Stimulated activated CD8-positive, alpha-beta memory T cell treated with anti-CD3 and anti-CD28 coated beads, Interleukin-7, amount 100 ng/mL, for 1 hour (primary cell): ENCODE measurements around the gene SNAI1.

Source experiments
- DNase-seq, 2 donors: peaks; one replicate each; pipeline ENCODE4 v3.0.0-alpha.2; 2020; ENCODE audit warnings: low read depth in 2 of 2

SNAI1 gene

GRCh38 chr20:50013976-50014375 lies 31.2 kb downstream of the SNAI1 start:
- no peak for DNase-seq

- DNase-seq = no peak
These were observed 32.1 kb downstream of the SNAI1 start for GRCh38 chr20:50014570-50015562.

- no peak for DNase-seq
These were observed 32.8 kb downstream of the SNAI1 start for GRCh38 chr20:50015636-50015992.

GRCh38 chr20:50015993-50016770 lies 33.4 kb downstream of the SNAI1 start:
- no peak for DNase-seq

- DNase-seq = no peak
These were observed 34.4 kb downstream of the SNAI1 start for GRCh38 chr20:50017160-50017559.

GRCh38 chr20:50017576-50018248 lies 34.9 kb downstream of the SNAI1 start:
- DNase-seq = no peak

GRCh38 chr20:50019466-50020256 lies 36.9 kb downstream of the SNAI1 start:
- DNase-seq = no peak

- no peak for DNase-seq
These were observed 37.5 kb downstream of the SNAI1 start for GRCh38 chr20:50020288-50020687.

- no peak for DNase-seq
These were observed 39.9 kb downstream of the SNAI1 start for GRCh38 chr20:50022676-50023075.

- DNase-seq = no peak
These were observed 40.5 kb downstream of the SNAI1 start for GRCh38 chr20:50023116-50023805.

- DNase-seq = no peak
These were observed 44.2 kb downstream of the SNAI1 start for GRCh38 chr20:50026746-50027575.

- no peak for DNase-seq
These were observed 44.9 kb downstream of the SNAI1 start for GRCh38 chr20:50027611-50028105.

- DNase-seq = no peak
These were observed 46.4 kb downstream of the SNAI1 start for GRCh38 chr20:50029083-50029696.

GRCh38 chr20:50029697-50030461 lies 47.1 kb downstream of the SNAI1 start:
- DNase-seq = no peak

- DNase-seq = no peak
These were observed 50.3 kb downstream of the SNAI1 start for GRCh38 chr20:50032955-50033666.

GRCh38 chr20:50034567-50035180 lies 51.9 kb downstream of the SNAI1 start:
- DNase-seq = no peak

- no peak for DNase-seq
These were observed 53.9 kb downstream of the SNAI1 start for GRCh38 chr20:50036703-50037102.
